HG02571 (cell line): ENCODE data around the gene ZFP1.
A peak's percentile ranks its signal among the peaks of the same experiment; 100 is the strongest.

ENCODE experiments used
- ATAC-seq: cut with Tn5 transposase; IDR thresholded peaks from one replicate; pipeline ENCODE4 v1.9.1; 2021; ENCODE audit warnings: mild to moderate bottlenecking, moderate library complexity; ENCODE audit not compliant: unreplicated experiment

The ZFP1 gene

GRCh38 chr16:75148311-75149195 is at the start of gene ZFP1:
TSS of gene ZFP1 (plus strand) at chr16:75148524. CDS start at chr16:75152952, 4,428 bp downstream.
- ATAC-seq = peak; percentile 78

- no peak for ATAC-seq
Observed at GRCh38 chr16:75099075-75099667, 49.2 kb upstream of the ZFP1 start.

GRCh38 chr16:75099738-75100602 is 48.4 kb upstream of the ZFP1 start:
- no peak for ATAC-seq

- no peak for ATAC-seq
Observed at GRCh38 chr16:75100603-75100990, 47.7 kb upstream of the ZFP1 start.

GRCh38 chr16:75101635-75102034 is 46.7 kb upstream of the ZFP1 start:
- ATAC-seq = no peak

- ATAC-seq = no peak
Observed at GRCh38 chr16:75102595-75102994, 45.7 kb upstream of the ZFP1 start.

- ATAC-seq = no peak
Observed at GRCh38 chr16:75103994-75104393, 44.3 kb upstream of the ZFP1 start.

GRCh38 chr16:75104836-75105235 is 43.5 kb upstream of the ZFP1 start:
- ATAC-seq = no peak

- no peak for ATAC-seq
Observed at GRCh38 chr16:75105306-75106061, 42.8 kb upstream of the ZFP1 start.

GRCh38 chr16:75106351-75107274 is 41.7 kb upstream of the ZFP1 start:
- ATAC-seq = no peak

GRCh38 chr16:75107505-75107904 is 40.8 kb upstream of the ZFP1 start:
- ATAC-seq = no peak

GRCh38 chr16:75108792-75109731 is 39.3 kb upstream of the ZFP1 start:
- ATAC-seq = no peak

- no peak for ATAC-seq
Observed at GRCh38 chr16:75109732-75110243, 38.5 kb upstream of the ZFP1 start.

GRCh38 chr16:75110637-75111513 is 37.4 kb upstream of the ZFP1 start:
- ATAC-seq = peak; percentile 82

- no peak for ATAC-seq
Observed at GRCh38 chr16:75111514-75111940, 36.8 kb upstream of the ZFP1 start.

GRCh38 chr16:75111961-75112733 is 36.2 kb upstream of the ZFP1 start:
- no peak for ATAC-seq
